K562 (cell line): Measurements from ENCODE around the gene SNCB. TPM values are rescaled to one million over a fixed set of nuclear protein-coding genes. Genes with fewer than 3 reads are reported as not detected.

ENCODE experiments used
- BCLAF1 ChIP-seq, 2 experiments: fragments of 450-650 bp in 1 of 2; IDR thresholded peaks; 2 replicates each; pipeline ENCODE4 v1.6.1; 2011 to 2017; ENCODE audit warnings: low read depth in 2 of 2, antibody characterized with exemption in 1 of 2, borderline replicate concordance in 1 of 2, low read length in 1 of 2, mild to moderate bottlenecking in 1 of 2, mixed read lengths in 1 of 2; ENCODE audit not compliant: control insufficient read depth in 1 of 2
- BRF1 ChIP-seq: IDR thresholded peaks from 3 replicates; pipeline ENCODE4 v1.6.1; 2011; ENCODE audit warnings: borderline replicate concordance, mild to moderate bottlenecking; ENCODE audit not compliant: insufficient read length; ENCODE audit errors: extremely low read depth
- FOXK1 ChIP-seq: sonication (generic); formaldehyde crosslinking; IDR thresholded peaks from 2 replicates; pipeline ENCODE4 v1.8.0; 2022; ENCODE audit warnings: missing genetic modification reagents, mild to moderate bottlenecking, borderline replicate concordance
- MAX ChIP-seq: sonication (generic); formaldehyde crosslinking; IDR thresholded peaks from 2 replicates; pipeline ENCODE4 v1.9.0; 2022; ENCODE audit warnings: mild to moderate bottlenecking, missing genetic modification reagents
- MAZ ChIP-seq, 2 experiments: fragments of 450-650 bp in 1 of 2; sonication (generic) in 1 of 2; formaldehyde crosslinking; IDR thresholded peaks in 1 of 2; conservative IDR thresholded peaks in 1 of 2; 2 replicates each; pipeline versions ENCODE4 v1.4.0 to v1.5.0; 2020; ENCODE audit warnings: mild to moderate bottlenecking in 1 of 2, missing genetic modification reagents in 1 of 2
- NFIC ChIP-seq: fragments of 450-650 bp; IDR thresholded peaks from 2 replicates; pipeline ENCODE4 v1.6.1; 2017; ENCODE audit warnings: mild to moderate bottlenecking, inconsistent platforms
- POLR2AphosphoS2 ChIP-seq: IDR thresholded peaks from 2 replicates; pipeline ENCODE4 v1.6.1; 2012; ENCODE audit warnings: low read length, improper control_type of control experiment
- RAD21 ChIP-seq, 2 experiments: fragments of 250-450 bp in 1 of 2; fragments of 450-650 bp in 1 of 2; sonication (Bioruptor Pico) in 1 of 2; formaldehyde crosslinking in 1 of 2; IDR thresholded peaks in 1 of 2; conservative IDR thresholded peaks in 1 of 2; 2 replicates each; pipeline versions ENCODE4 v1.4.0 to v1.8.0; 2020 to 2022; ENCODE audit warnings: mild to moderate bottlenecking in 2 of 2, moderate library complexity in 1 of 2
- SMARCA4 ChIP-seq: fragments of 450-650 bp; IDR thresholded peaks from 2 replicates; pipeline ENCODE4 v1.6.1; 2016
- SMARCB1 ChIP-seq: IDR thresholded peaks from 2 replicates; pipeline ENCODE4 v1.6.1; 2011; ENCODE audit warnings: improper control_type of control experiment, low read depth; ENCODE audit not compliant: insufficient read length
- TEAD2 ChIP-seq: fragments of 450-650 bp; IDR thresholded peaks from 2 replicates; pipeline ENCODE4 v1.6.1; 2016; ENCODE audit warnings: missing genetic modification characterization, control low read depth, missing compliant biosample characterization
- ZNF12 ChIP-seq: sonication (generic); formaldehyde crosslinking; IDR thresholded peaks from 2 replicates; pipeline ENCODE4 v1.4.0; 2020; ENCODE audit warnings: mild to moderate bottlenecking, missing genetic modification reagents
- ZNF518B ChIP-seq: fragments of 250-450 bp; sonication (Bioruptor Pico); IDR thresholded peaks from 2 replicates; pipeline ENCODE4 v1.5.0; 2021; ENCODE audit warnings: mild to moderate bottlenecking, moderate library complexity
- ZNF699 ChIP-seq: fragments of 250-450 bp; sonication (Bioruptor Pico); IDR thresholded peaks from 2 replicates; pipeline ENCODE4 v1.8.0; 2021; ENCODE audit warnings: mild to moderate bottlenecking, moderate library complexity; ENCODE audit not compliant: insufficient replicate concordance
- polyA plus RNA-seq, 8 experiments: library from polyadenylated mRNA; depleted of rRNA in 4 of 8; stranded (reverse) in 5 of 8; unstranded in 3 of 8; fragments of >200 nt; fragmentation: Nextera tagmentation in 2 of 8; fragmentation: Illumina TruSeq in 1 of 8; extraction: Ambion mirVana in 2 of 8; extraction: Trizol in 1 of 8; gene quantifications; 2 replicates each; pipeline versions ENCODE4 v1.2.1 to v1.2.3, GENCODE V29; 2011 to 2014; ENCODE audit warnings: inconsistent platforms in 1 of 8, missing spikeins in 1 of 8
- total RNA-seq, 7 experiments: library from RNA; depleted of rRNA in 6 of 7; stranded (reverse); fragments of >200 nt in 6 of 7; fragmentation: Illumina TruSeq in 2 of 7; extraction: Trizol in 2 of 7; gene quantifications; 2 replicates each; pipeline versions ENCODE4 v1.2.1 to v1.2.3, GENCODE V29; 2011 to 2021; ENCODE audit warnings: low replicate concordance in 1 of 7

Gene SNCB
- total and polyA plus RNA-seq, 9 of the 15 experiments (the other 6 are each of a cell fraction or from before 2014, with no cell fraction given): not detected

- TF ChIP-seq BCLAF1 (IDR thresholded peaks at IDR 0.05; ENCODE audit: borderline replicate concordance in 1 of 2, control insufficient read depth in 1 of 2, low read depth in 2 of 2, low read length in 1 of 2) (no peak), FOXK1 (CRISPR knock-in tag) (no peak), SMARCB1 (no peak), BRF1 (no peak), POLR2AphosphoS2 (no peak), ZNF12 (no peak), MAX (CRISPR knock-in tag) (peak; percentile 33; the same call in 1 of the 2 replicates), ZNF518B (CRISPR knock-in tag) (no peak), RAD21 (CRISPR knock-in tag; conservative IDR thresholded peaks at IDR 0.05 in 1 of 2, IDR thresholded peaks at IDR 0.05 in 1 of 2) (peak; percentile 87 to 97), ZNF699 (CRISPR knock-in tag) (no peak), SMARCA4 (no peak), NFIC (no peak), MAZ (CRISPR knock-in tag; conservative IDR thresholded peaks at IDR 0.05 in 1 of 2, IDR thresholded peaks at IDR 0.05 in 1 of 2) (0 out of 4 replicates have a peak, but pooled peaks of 1 of the 2 experiments have one; percentile 37), TEAD2 (tag) (no peak)
These were observed 30.7 kb upstream of the SNCB start (continued) for GRCh38 chr5:176660860-176661641.
